Immature natural killer cell (primary cell): ENCODE measurements around the gene CELF2. TPM values are rescaled to one million over a fixed set of nuclear protein-coding genes. Genes with fewer than 3 reads are reported as not detected.
A peak's percentile ranks its signal among the peaks of the same experiment; 100 is the strongest.

Experiments used
- DNase-seq, 3 donors: peaks; one replicate each; pipeline ENCODE4 v3.0.0; 2022; ENCODE audit warnings: mixed read lengths in 1 of 3
- H3K27ac Mint-ChIP-seq, 6 donors: one replicate each; pipeline ENCODE4 v1.8.0; 2020; ENCODE audit warnings: mixed read lengths in 6 of 6, mild to moderate bottlenecking in 5 of 6, inconsistent platforms in 4 of 6, moderate library complexity in 3 of 6
- H3K27me3 Mint-ChIP-seq, 3 donors: one replicate each; pipeline ENCODE4 v1.8.0; 2020 to 2021; ENCODE audit warnings: low read depth in 3 of 3, mild to moderate bottlenecking in 3 of 3, mixed read lengths in 3 of 3, moderate library complexity in 3 of 3, inconsistent platforms in 1 of 3
- H3K36me3 Mint-ChIP-seq, 3 donors: one replicate each; pipeline ENCODE4 v1.8.0; 2020; ENCODE audit warnings: mixed read lengths in 3 of 3, inconsistent platforms in 2 of 3, mild to moderate bottlenecking in 2 of 3
- H3K4me1 Mint-ChIP-seq, 2 donors: one replicate each; pipeline ENCODE4 v1.8.0; 2020; ENCODE audit warnings: inconsistent platforms in 2 of 2, mild to moderate bottlenecking in 2 of 2, mixed read lengths in 2 of 2, moderate library complexity in 1 of 2
- H3K4me3 Mint-ChIP-seq, 5 donors: one replicate each; pipeline ENCODE4 v1.8.0; 2020; ENCODE audit warnings: mild to moderate bottlenecking in 5 of 5, mixed read lengths in 5 of 5, inconsistent platforms in 3 of 5, moderate library complexity in 3 of 5
- H3K9me3 Mint-ChIP-seq, 6 donors: one replicate each; pipeline ENCODE4 v1.8.0; 2020; ENCODE audit warnings: mild to moderate bottlenecking in 6 of 6, mixed read lengths in 6 of 6, inconsistent platforms in 4 of 6, moderate library complexity in 3 of 6
- polyA plus RNA-seq, 3 donors: library from polyadenylated mRNA; unstranded; fragments of 300-500 nt; fragmentation: Illumina TruSeq; gene quantifications; one replicate each; pipeline ENCODE4 v1.2.3, GENCODE V29; 2021

Gene CELF2
- polyA plus RNA-seq, 3 donors from 2014 or later: 64.2 to 174 (median 95.4) TPM

- Mint-ChIP-seq H3K36me3 (peaks cover 4 to 25% (median 16%) of the 10 kb centered on the region in 3 donors), H3K4me3 (no peak overlapping the region), H3K4me1 (peaks cover 7 to 31% of the 10 kb centered on the region in 2 donors), H3K27me3 (peaks cover 0 to 20% (median 14%) of the 10 kb centered on the region in 3 donors), H3K27ac (no peak overlapping the region), H3K9me3 (no peaks in the 10 kb centered on the region)
- DNase-seq: no peak
These were observed 229.2 kb downstream of the CELF2 start for GRCh38 chr10:11246752-11247467.

- Mint-ChIP-seq H3K27ac (peak overlapping the region in 5 of 6 donors; percentile 64 to 95 (median 90)), H3K27me3 (peaks cover 0 to 15% (median 6%) of the 10 kb centered on the region in 3 donors), H3K4me3 (peak overlapping the region in 4 of 5 donors; percentile 21 to 52 (median 40)), H3K9me3 (no peaks in the 10 kb centered on the region), H3K36me3 (peaks cover 5 to 26% (median 22%) of the 10 kb centered on the region in 3 donors), H3K4me1 (peaks cover 31 to 52% of the 10 kb centered on the region in 2 donors)
- DNase-seq: no peak
These were observed 231.6 kb downstream of the CELF2 start for GRCh38 chr10:11249152-11249807.

GRCh38 chr10:11249808-11250195 lies 232.1 kb downstream of the CELF2 start:
- DNase-seq: no peak
- H3K9me3 Mint-ChIP-seq: no peaks in the 10 kb centered on the region
- H3K4me1 Mint-ChIP-seq: peaks cover 36 to 57% of the 10 kb centered on the region in 2 donors
- peaks cover 5 to 26% (median 23%) of the 10 kb centered on the region in 3 donors for H3K36me3 Mint-ChIP-seq
- H3K27ac Mint-ChIP-seq: peak overlapping the region in 5 of 6 donors; percentile 64 to 95 (median 90)
- peaks cover 0 to 15% (median 6%) of the 10 kb centered on the region in 3 donors for H3K27me3 Mint-ChIP-seq
- peak overlapping the region in 4 of 5 donors; percentile 7 to 61 (median 30) for H3K4me3 Mint-ChIP-seq

GRCh38 chr10:11250304-11250703 lies 232.6 kb downstream of the CELF2 start:
- Mint-ChIP-seq H3K27ac (peak overlapping the region in 5 of 6 donors; percentile 89 to 95 (median 91)), H3K4me1 (peaks cover 41 to 62% of the 10 kb centered on the region in 2 donors), H3K27me3 (peaks cover 0 to 20% (median 6%) of the 10 kb centered on the region in 3 donors), H3K4me3 (peak overlapping the region; percentile 52 to 76 (median 64)), H3K9me3 (no peaks in the 10 kb centered on the region), H3K36me3 (peaks cover 5 to 31% (median 23%) of the 10 kb centered on the region in 3 donors)
- peak; percentile 41 to 47 (median 46) for DNase-seq

- Mint-ChIP-seq H3K27ac (peak overlapping the region; percentile 47 to 93 (median 76)), H3K9me3 (no peaks in the 10 kb centered on the region), H3K36me3 (peaks cover 5 to 44% (median 30%) of the 10 kb centered on the region in 3 donors), H3K4me1 (peaks cover 67 to 87% of the 10 kb centered on the region in 2 donors), H3K27me3 (peaks cover 0 to 24% (median 14%) of the 10 kb centered on the region in 3 donors), H3K4me3 (peak overlapping the region in 3 of 5 donors; percentile 21 to 47 (median 31))
- no peak for DNase-seq
These were observed 235.2 kb downstream of the CELF2 start for GRCh38 chr10:11252887-11253286.

- Mint-ChIP-seq H3K36me3 (peaks cover 11 to 46% (median 36%) of the 10 kb centered on the region in 3 donors), H3K4me1 (peaks cover 73 to 93% of the 10 kb centered on the region in 2 donors), H3K27ac (peak overlapping the region; percentile 66 to 93 (median 80)), H3K4me3 (peak overlapping the region; percentile 6 to 47 (median 21)), H3K9me3 (no peaks in the 10 kb centered on the region), H3K27me3 (peaks cover 0 to 27% (median 14%) of the 10 kb centered on the region in 3 donors)
- DNase-seq: no peak
These were observed 235.8 kb downstream of the CELF2 start for GRCh38 chr10:11253385-11254002.

- DNase-seq: no peak
- H3K9me3 Mint-ChIP-seq: no peaks in the 10 kb centered on the region
- H3K4me1 Mint-ChIP-seq: peaks cover 90 to 93% of the 10 kb centered on the region in 2 donors
- peaks cover 18 to 55% (median 35%) of the 10 kb centered on the region in 3 donors for H3K36me3 Mint-ChIP-seq
- H3K27me3 Mint-ChIP-seq: peaks cover 0 to 30% (median 16%) of the 10 kb centered on the region in 3 donors
- H3K4me3 Mint-ChIP-seq: peak overlapping the region in 1 of 5 donors; percentile 53
- peak overlapping the region; percentile 59 to 93 (median 80) for H3K27ac Mint-ChIP-seq
These were observed 237.5 kb downstream of the CELF2 start for GRCh38 chr10:11255156-11255555.

GRCh38 chr10:11255796-11256444 lies 238.2 kb downstream of the CELF2 start:
- Mint-ChIP-seq H3K9me3 (no peaks in the 10 kb centered on the region), H3K36me3 (peaks cover 18 to 62% (median 31%) of the 10 kb centered on the region in 3 donors), H3K4me1 (peaks cover 88 to 95% of the 10 kb centered on the region in 2 donors), H3K27me3 (peaks cover 0 to 26% (median 13%) of the 10 kb centered on the region in 3 donors), H3K27ac (peak overlapping the region; percentile 42 to 93 (median 81)), H3K4me3 (no peak overlapping the region)
- DNase-seq: no peak

- Mint-ChIP-seq H3K4me1 (peaks cover 88 to 97% of the 10 kb centered on the region in 2 donors), H3K27me3 (peaks cover 0 to 35% (median 18%) of the 10 kb centered on the region in 3 donors), H3K4me3 (peak overlapping the region in 1 of 5 donors; percentile 5), H3K27ac (peak overlapping the region; percentile 60 to 91 (median 83)), H3K36me3 (peaks cover 18 to 66% (median 39%) of the 10 kb centered on the region in 3 donors), H3K9me3 (no peaks in the 10 kb centered on the region)
- DNase-seq: no peak
These were observed 239.2 kb downstream of the CELF2 start for GRCh38 chr10:11256896-11257295.

- Mint-ChIP-seq H3K27ac (peak overlapping the region; percentile 78 to 91 (median 84)), H3K4me1 (peaks cover 91 to 97% of the 10 kb centered on the region in 2 donors), H3K4me3 (peak overlapping the region in 2 of 5 donors; percentile 20 to 27), H3K36me3 (peaks cover 18 to 72% (median 45%) of the 10 kb centered on the region in 3 donors), H3K27me3 (peaks cover 0 to 40% (median 24%) of the 10 kb centered on the region in 3 donors), H3K9me3 (no peaks in the 10 kb centered on the region)
- no peak for DNase-seq
These were observed 239.9 kb downstream of the CELF2 start for GRCh38 chr10:11257440-11258090.

- Mint-ChIP-seq H3K36me3 (peaks cover 13 to 82% (median 54%) of the 10 kb centered on the region in 3 donors), H3K27ac (peak overlapping the region; percentile 73 to 91 (median 80)), H3K4me1 (peaks cover 88 to 97% of the 10 kb centered on the region in 2 donors), H3K9me3 (no peaks in the 10 kb centered on the region), H3K4me3 (peak overlapping the region in 2 of 5 donors; percentile 4 to 10), H3K27me3 (peaks cover 0 to 38% (median 24%) of the 10 kb centered on the region in 3 donors)
- DNase-seq: no peak
These were observed 242.5 kb downstream of the CELF2 start for GRCh38 chr10:11260170-11260569.

GRCh38 chr10:11261143-11261542 lies 243.5 kb downstream of the CELF2 start:
- Mint-ChIP-seq H3K4me1 (peaks cover 87 to 97% of the 10 kb centered on the region in 2 donors), H3K27me3 (peaks cover 0 to 41% (median 22%) of the 10 kb centered on the region in 3 donors), H3K9me3 (no peaks in the 10 kb centered on the region), H3K36me3 (peaks cover 13 to 83% (median 56%) of the 10 kb centered on the region in 3 donors), H3K4me3 (no peak overlapping the region), H3K27ac (peak overlapping the region; percentile 64 to 94 (median 76))
- no peak for DNase-seq
